Measurements from ENCODE around the gene QPCTL.

DNA sequence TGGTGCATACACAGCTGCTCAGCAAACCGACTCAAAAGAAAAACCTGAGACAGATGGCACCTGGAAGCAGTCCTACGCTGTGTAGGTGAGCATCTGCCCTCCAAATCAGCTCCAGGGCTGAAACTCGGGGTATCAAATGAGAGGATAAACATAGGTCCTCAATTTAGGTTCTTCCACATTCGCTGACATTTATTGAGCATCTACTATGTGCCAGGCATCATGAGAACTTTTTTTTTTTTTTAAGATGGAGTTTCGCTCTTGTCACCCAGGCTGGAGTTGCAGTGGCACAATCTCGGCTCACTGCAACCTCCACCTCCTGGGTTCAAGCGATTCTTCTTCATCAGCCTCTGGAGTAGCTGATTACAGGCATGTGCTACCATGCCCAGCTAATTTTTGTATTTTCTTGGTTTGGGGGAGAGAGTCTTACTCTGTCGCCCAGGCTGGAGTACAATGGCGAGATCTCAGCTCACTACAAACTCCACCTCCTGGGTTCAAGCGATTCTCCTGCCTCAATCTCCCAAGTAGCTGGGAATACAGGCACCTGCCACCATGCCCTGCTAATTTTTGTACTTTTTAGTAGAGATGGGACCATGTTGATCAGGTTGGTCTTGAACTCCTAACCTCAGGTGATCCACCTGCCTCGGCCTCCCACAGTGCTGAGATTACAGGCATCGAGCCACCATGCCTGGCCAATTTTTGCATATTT, 13.4 kb downstream of the QPCTL start:
- TF ChIP-seq, protein P1, sequence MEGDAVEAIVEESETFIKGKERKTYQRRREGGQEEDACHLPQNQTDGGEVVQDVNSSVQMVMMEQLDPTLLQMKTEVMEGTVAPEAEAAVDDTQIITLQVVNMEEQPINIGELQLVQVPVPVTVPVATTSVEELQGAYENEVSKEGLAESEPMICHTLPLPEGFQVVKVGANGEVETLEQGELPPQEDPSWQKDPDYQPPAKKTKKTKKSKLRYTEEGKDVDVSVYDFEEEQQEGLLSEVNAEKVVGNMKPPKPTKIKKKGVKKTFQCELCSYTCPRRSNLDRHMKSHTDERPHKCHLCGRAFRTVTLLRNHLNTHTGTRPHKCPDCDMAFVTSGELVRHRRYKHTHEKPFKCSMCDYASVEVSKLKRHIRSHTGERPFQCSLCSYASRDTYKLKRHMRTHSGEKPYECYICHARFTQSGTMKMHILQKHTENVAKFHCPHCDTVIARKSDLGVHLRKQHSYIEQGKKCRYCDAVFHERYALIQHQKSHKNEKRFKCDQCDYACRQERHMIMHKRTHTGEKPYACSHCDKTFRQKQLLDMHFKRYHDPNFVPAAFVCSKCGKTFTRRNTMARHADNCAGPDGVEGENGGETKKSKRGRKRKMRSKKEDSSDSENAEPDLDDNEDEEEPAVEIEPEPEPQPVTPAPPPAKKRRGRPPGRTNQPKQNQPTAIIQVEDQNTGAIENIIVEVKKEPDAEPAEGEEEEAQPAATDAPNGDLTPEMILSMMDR (conservative IDR thresholded peaks at IDR 0.05; ENCODE audit: low read depth, low read length) = no peak
- TF ChIP-seq SMC3 (IDR thresholded peaks at IDR 0.05; ENCODE audit: low read depth, low read length) (no peak), POLR2A (IDR thresholded peaks at IDR 0.05; ENCODE audit: low read depth, low read length) (no peak), FOS (IDR thresholded peaks at IDR 0.05; ENCODE audit: low read depth, low read length) (no peak), RAD21 (IDR thresholded peaks at IDR 0.05; ENCODE audit: low read length) (no peak), USF2 (IDR thresholded peaks at IDR 0.05; ENCODE audit: low read depth, low read length) (no peak), MXI1 (IDR thresholded peaks at IDR 0.05; ENCODE audit: borderline replicate concordance, low read depth, low read length) (no peak), CEBPB (IDR thresholded peaks at IDR 0.05; ENCODE audit: low read depth, low read length) (no peak), RFX5 (IDR thresholded peaks at IDR 0.05; ENCODE audit: low read depth, low read length) (no peak)

Measured in IMR-90 (cell line).